ENCODE measurements around the gene PGM3. TPM values are rescaled to one million over a fixed set of nuclear protein-coding genes. Genes with fewer than 3 reads are reported as not detected.

PGM3 gene
- total RNA-seq, 4 donors from 2014 or later: 3.9 to 13.2 (median 8.8) TPM

- Histone ChIP-seq H3K9me3 (no peaks in the 10 kb centered on the region), H3K27me3 (no peaks in the 10 kb centered on the region), H3K4me1 (peaks cover 6 to 9% of the 10 kb centered on the region in 2 donors), H3K27ac (no peak overlapping the region), H3K4me3 (no peak overlapping the region), H3K36me3 (peaks cover 0 to 28% of the 10 kb centered on the region in 2 donors)
- in situ Hi-C loops (cut with MboI; ENCODE audit: low sequenced_read_pairs in 4 of 4) (loop anchor here in 2 of 4 donors (10.0 to 25.0 kb wide), 2 partner anchors 126 to 953 kb away; partner anchors contain the start of genes DOP1A (in 1 of the 2), IBTK (in 1 of the 2) and UBE3D (in 1 of the 2)), intact Hi-C loops (cut with DNase I; ENCODE audit: low total_unique reads) (loop anchor here (10.0 kb wide), 1 partner anchor 946 kb away; the partner anchor contains the start of gene IBTK)
- ATAC-seq (no peak), DNase-seq (no peak)
- no peak for TF ChIP-seq CTCF (IDR thresholded peaks at IDR 0.05 in 4 of 5, conservative IDR thresholded peaks at IDR 0.05 in 1 of 5)
- no peak for TF ChIP-seq POLR2A (IDR thresholded peaks at IDR 0.05)
Observed at GRCh38 chr6:83190626-83191025, 2.4 kb downstream of the PGM3 start.

GRCh38 chr6:83188501-83188900 lies 4.6 kb downstream of the PGM3 start:
- TF ChIP-seq CTCF (IDR thresholded peaks at IDR 0.05 in 4 of 5, conservative IDR thresholded peaks at IDR 0.05 in 1 of 5): no peak
- no peak for TF ChIP-seq POLR2A (IDR thresholded peaks at IDR 0.05)
- in situ Hi-C loops (cut with MboI; ENCODE audit: low sequenced_read_pairs in 4 of 4) (loop anchor here in 2 of 4 donors (10.0 to 25.0 kb wide), 2 partner anchors 114 to 951 kb away; partner anchors contain the start of gene IBTK (in 1 of the 2)), intact Hi-C loops (cut with DNase I; ENCODE audit: low total_unique reads) (no loop called here)
- Histone ChIP-seq H3K27ac (no peak overlapping the region), H3K9me3 (no peaks in the 10 kb centered on the region), H3K4me1 (peaks cover 0 to 3% of the 10 kb centered on the region in 2 donors), H3K36me3 (peaks cover 0 to 41% of the 10 kb centered on the region in 2 donors), H3K27me3 (no peaks in the 10 kb centered on the region), H3K4me3 (no peak overlapping the region)
- ATAC-seq (no peak), DNase-seq (no peak)

GRCh38 chr6:83185096-83185495 lies 8.0 kb downstream of the PGM3 start:
- peaks cover 0 to 58% of the 10 kb centered on the region in 2 donors for H3K36me3 ChIP-seq
- TF ChIP-seq POLR2A (IDR thresholded peaks at IDR 0.05): no peak
- TF ChIP-seq CTCF (IDR thresholded peaks at IDR 0.05 in 4 of 5, conservative IDR thresholded peaks at IDR 0.05 in 1 of 5): no peak
- H3K27me3 ChIP-seq: no peaks in the 10 kb centered on the region
- ATAC-seq (no peak), DNase-seq (no peak)
- no peaks in the 10 kb centered on the region for H3K4me1 ChIP-seq
- no peak overlapping the region for H3K4me3 ChIP-seq
- no peaks in the 10 kb centered on the region for H3K9me3 ChIP-seq
- in situ Hi-C loops (cut with MboI; ENCODE audit: low sequenced_read_pairs in 4 of 4) (loop anchor here in 2 of 4 donors (10.0 to 25.0 kb wide), 2 partner anchors 110 to 948 kb away; partner anchors contain the start of gene IBTK (in 1 of the 2)), intact Hi-C loops (cut with DNase I; ENCODE audit: low total_unique reads) (no loop called here)
- H3K27ac ChIP-seq: no peak overlapping the region

GRCh38 chr6:83183082-83183828 lies 9.8 kb downstream of the PGM3 start:
- DNase-seq: no peak
- H3K9me3 ChIP-seq: no peaks in the 10 kb centered on the region
- no peak for TF ChIP-seq POLR2A (IDR thresholded peaks at IDR 0.05)
- TF ChIP-seq CTCF (IDR thresholded peaks at IDR 0.05 in 4 of 5, conservative IDR thresholded peaks at IDR 0.05 in 1 of 5): no peak
- no peaks in the 10 kb centered on the region for H3K27me3 ChIP-seq
- H3K27ac ChIP-seq: no peak overlapping the region
- in situ Hi-C loops (cut with MboI; ENCODE audit: low sequenced_read_pairs in 4 of 4): loop anchor here in 2 of 4 donors (10.0 to 25.0 kb wide), 2 partner anchors 108 to 946 kb away; partner anchors contain the start of gene IBTK (in 1 of the 2)
- no peak overlapping the region for H3K4me3 ChIP-seq
- intact Hi-C loops (cut with DNase I; ENCODE audit: low total_unique reads): no loop called here
- H3K4me1 ChIP-seq: no peaks in the 10 kb centered on the region
- no peak for ATAC-seq
- peaks cover 0 to 56% of the 10 kb centered on the region in 2 donors for H3K36me3 ChIP-seq

All from gastrocnemius medialis (tissue), 4 donors.